Dermis lymphatic vessel endothelial cell (primary cell): ENCODE results near the gene GZMA. TPM values are rescaled to one million over a fixed set of nuclear protein-coding genes. Genes with fewer than 3 reads are reported as not detected.

Experiments used
- total RNA-seq: library from RNA; depleted of rRNA; stranded (reverse); fragments of >200 nt; gene quantifications from 2 replicates; pipeline ENCODE4 v1.2.1, GENCODE V29; 2014

Gene GZMA
- 0.33 TPM in 1 of 2 replicates, not detected in the other for total RNA-seq

DNA sequence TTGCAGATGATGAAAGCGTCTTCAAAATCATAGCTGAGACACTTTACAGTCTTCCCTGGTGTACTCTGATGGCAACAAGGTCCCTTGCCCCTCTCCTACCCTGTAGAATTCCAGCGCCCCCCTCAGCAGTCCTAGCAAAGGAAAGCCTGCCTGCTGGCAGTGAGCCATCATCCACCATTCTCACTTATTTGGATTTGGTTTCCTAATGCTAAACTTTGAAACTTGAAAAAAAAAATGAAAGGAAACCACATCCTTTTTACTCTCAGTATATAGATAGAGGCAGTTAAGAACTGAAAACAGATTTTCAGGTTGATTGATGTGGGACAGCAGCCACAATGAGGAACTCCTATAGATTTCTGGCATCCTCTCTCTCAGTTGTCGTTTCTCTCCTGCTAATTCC, at the start of gene GZMA:
GZMA (plus strand) TSS at position 299 of the 400 bp plus-strand sequence; CDS start at position 336, 37 bp downstream.

Other genes with a start within 250 kb of the GZMA start
- 125 and 485 TPM in 2 replicates for gene ESM1, start 117.1 kb upstream of the GZMA start, total RNA-seq
- gene GZMK, start 78.4 kb upstream of the GZMA start, total RNA-seq = not detected in 2 replicates
- gene GPX8, start 57.5 kb downstream of the GZMA start, total RNA-seq = 9.9 and 17.2 TPM in 2 replicates
- under 0.01 and 0.11 TPM in 2 replicates for gene CDC20B, start 70.5 kb downstream of the GZMA start, total RNA-seq
- not detected in 2 replicates for gene MCIDAS, start 124.7 kb downstream of the GZMA start, total RNA-seq
- gene CCNO, start 131.0 kb downstream of the GZMA start, total RNA-seq = not detected in 2 replicates
- gene DHX29, start 205.0 kb downstream of the GZMA start, total RNA-seq = 17.1 and 20.5 TPM in 2 replicates
- 48.9 and 90.3 TPM in 2 replicates for gene MTREX, start 205.3 kb downstream of the GZMA start, total RNA-seq